Thyroid gland (tissue), 4 donors: Measurements from ENCODE around the gene MLYCD.

Source experiments
- POLR2A ChIP-seq, 2 donors: fragments of 450-650 bp; IDR thresholded peaks; one replicate each; pipeline ENCODE4 v1.6.1; 2017; ENCODE audit warnings: antibody characterized with exemption in 2 of 2, mild to moderate bottlenecking in 2 of 2, moderate library complexity in 1 of 2
- TF ChIP-seq, protein P1 (sequence below), 6 experiments: fragments of 200-600 bp in 3 of 6; fragments of 450-650 bp in 3 of 6; sonication (generic) in 3 of 6; IDR thresholded peaks; one replicate each; pipeline ENCODE4 v1.5.1; 2016 to 2019; ENCODE audit warnings: antibody characterized with exemption in 6 of 6, mild to moderate bottlenecking in 2 of 6, inconsistent platforms in 1 of 6, moderate library complexity in 1 of 6

DNA sequence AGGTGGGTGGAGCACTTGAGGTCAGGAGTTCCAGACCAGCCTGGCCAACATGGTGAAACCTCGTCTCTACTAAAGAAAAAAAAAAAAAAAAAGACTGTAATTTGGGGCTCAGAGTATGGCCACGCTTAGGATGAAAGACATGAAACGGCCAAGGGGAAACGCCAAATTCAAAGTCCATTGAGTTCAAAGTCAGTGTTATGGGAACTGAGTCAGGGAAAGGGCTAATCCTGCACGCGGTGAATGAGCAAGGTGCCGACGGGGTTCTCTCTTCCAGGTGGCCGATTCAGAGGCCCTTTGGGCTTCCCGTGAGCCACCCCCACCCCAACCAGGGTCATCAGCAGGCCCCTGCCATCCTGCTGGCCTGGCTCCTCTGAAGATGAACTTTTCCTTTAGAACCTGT lies 46.7 kb downstream of the MLYCD start:
- no peak for TF ChIP-seq POLR2A (IDR thresholded peaks at IDR 0.05)
- TF ChIP-seq, protein P1, sequence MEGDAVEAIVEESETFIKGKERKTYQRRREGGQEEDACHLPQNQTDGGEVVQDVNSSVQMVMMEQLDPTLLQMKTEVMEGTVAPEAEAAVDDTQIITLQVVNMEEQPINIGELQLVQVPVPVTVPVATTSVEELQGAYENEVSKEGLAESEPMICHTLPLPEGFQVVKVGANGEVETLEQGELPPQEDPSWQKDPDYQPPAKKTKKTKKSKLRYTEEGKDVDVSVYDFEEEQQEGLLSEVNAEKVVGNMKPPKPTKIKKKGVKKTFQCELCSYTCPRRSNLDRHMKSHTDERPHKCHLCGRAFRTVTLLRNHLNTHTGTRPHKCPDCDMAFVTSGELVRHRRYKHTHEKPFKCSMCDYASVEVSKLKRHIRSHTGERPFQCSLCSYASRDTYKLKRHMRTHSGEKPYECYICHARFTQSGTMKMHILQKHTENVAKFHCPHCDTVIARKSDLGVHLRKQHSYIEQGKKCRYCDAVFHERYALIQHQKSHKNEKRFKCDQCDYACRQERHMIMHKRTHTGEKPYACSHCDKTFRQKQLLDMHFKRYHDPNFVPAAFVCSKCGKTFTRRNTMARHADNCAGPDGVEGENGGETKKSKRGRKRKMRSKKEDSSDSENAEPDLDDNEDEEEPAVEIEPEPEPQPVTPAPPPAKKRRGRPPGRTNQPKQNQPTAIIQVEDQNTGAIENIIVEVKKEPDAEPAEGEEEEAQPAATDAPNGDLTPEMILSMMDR (IDR thresholded peaks at IDR 0.05), result no peak
